Stimulated activated CD4-positive, alpha-beta T cell treated with anti-CD3 and anti-CD28 coated beads, Interleukin-4, amount 100 ng/mL, for 24 hours (primary cell): ENCODE results near the gene SLC29A3.

Experiments used
- DNase-seq: peaks from one replicate; pipeline ENCODE4 v3.0.0-alpha.2; 2020

SLC29A3 gene

GRCh38 chr10:71324743-71325142 lies 5.7 kb downstream of the SLC29A3 start:
- no peak for DNase-seq

DNA sequence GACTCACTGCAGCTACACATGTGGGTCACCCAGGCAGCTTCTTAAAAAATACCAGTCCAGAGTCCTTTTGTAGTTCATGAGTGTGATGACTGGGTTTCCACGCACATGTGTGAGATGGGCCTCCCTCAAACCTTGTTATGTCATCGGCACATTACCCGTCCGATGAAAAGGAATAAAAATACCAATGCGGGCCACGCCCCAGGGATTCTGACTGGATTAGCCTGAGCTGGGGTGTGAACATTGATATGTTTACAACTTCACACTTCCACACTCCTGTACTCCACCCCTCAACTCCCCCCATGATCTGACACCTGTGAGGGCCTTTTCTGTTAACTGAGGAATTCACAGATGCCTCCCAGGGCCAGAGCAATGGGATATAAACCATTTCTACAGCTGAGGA lies 6.2 kb downstream of the SLC29A3 start:
- DNase-seq, result no peak

DNA sequence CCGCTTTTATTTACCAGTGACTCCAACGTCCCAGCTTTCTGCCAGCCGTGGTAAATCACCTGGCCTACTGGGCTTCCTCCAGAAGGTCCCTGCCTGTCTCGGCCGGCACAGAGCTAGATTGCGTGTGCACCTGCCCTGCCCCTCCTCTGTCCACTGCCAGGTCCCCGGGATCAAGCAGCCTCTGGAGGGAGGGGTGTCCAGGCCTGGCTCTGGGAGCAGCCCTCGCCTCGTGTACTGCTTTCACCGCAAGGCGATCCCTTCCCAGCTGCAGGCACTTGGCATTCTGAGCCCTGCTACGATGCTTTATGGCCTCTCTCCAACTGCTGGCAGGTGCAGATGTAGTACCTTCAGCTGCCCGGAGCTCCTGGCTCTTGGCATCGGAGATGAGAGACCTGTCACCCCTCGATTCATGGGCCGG lies 7.4 kb downstream of the SLC29A3 start:
- no peak for DNase-seq

GRCh38 chr10:71330789-71331404 lies 11.8 kb downstream of the SLC29A3 start:
- no peak for DNase-seq

- no peak for DNase-seq
Measured at GRCh38 chr10:71331736-71332135, 12.7 kb downstream of the SLC29A3 start.

- DNase-seq, result no peak
Measured at GRCh38 chr10:71332466-71332865, 13.4 kb downstream of the SLC29A3 start.

- no peak for DNase-seq
Measured at GRCh38 chr10:71333129-71333887, 14.2 kb downstream of the SLC29A3 start.

GRCh38 chr10:71334221-71334791 lies 15.2 kb downstream of the SLC29A3 start:
- DNase-seq, result no peak

- DNase-seq, result no peak
Measured at GRCh38 chr10:71335173-71335708, 16.2 kb downstream of the SLC29A3 start.

DNA sequence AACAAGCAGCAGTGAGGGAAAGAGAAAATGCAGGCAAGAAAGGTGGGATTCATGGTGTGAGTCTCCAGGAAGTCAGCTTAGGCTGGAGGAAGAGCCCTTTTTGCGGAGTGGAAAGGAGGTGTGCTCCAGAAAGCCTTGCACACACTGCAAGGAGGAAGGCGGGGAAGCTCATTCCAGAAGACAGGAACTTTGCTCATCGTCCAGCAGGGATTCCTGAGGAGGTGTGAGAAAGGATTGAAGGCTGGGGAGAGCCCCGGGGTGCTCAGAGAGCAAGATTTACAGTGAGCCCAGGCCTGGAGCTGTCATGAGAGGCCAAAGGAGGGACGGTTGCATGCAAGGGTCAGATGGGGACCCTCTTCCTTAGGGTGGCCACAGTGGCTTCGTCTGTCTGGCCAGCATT lies 17.6 kb downstream of the SLC29A3 start:
- no peak for DNase-seq

DNA sequence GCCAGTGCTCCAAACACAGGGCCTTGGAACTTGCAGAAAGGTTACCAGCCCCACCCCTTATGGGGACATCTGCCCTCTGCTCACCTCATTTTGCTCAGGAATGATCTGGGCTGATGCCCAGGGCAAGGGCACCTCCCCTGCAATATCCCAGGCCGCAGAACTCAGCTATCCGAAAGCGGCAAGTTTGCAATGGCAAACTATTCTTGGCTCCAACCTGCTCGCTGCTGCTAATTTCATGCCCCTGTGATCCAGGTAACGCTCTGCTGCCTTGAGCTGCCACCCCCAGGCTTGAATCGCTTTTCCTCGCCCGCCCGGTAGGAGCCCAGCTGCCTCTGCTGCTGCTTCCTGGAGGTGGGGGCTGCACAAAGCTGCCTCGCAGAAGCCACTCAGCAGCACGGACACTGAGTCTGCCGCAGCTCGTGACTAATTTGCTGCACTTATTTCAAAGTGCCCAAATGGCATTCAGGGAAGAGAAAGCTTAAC lies 18.2 kb downstream of the SLC29A3 start:
- no peak for DNase-seq

- no peak for DNase-seq
Measured at GRCh38 chr10:71338728-71339495, 19.9 kb downstream of the SLC29A3 start.

- no peak for DNase-seq
Measured at GRCh38 chr10:71339796-71340589, 20.9 kb downstream of the SLC29A3 start.

- DNase-seq, result no peak
Measured at GRCh38 chr10:71342573-71343391, 23.7 kb downstream of the SLC29A3 start.

- no peak for DNase-seq
Measured at GRCh38 chr10:71343392-71343773, 24.3 kb downstream of the SLC29A3 start.

DNA sequence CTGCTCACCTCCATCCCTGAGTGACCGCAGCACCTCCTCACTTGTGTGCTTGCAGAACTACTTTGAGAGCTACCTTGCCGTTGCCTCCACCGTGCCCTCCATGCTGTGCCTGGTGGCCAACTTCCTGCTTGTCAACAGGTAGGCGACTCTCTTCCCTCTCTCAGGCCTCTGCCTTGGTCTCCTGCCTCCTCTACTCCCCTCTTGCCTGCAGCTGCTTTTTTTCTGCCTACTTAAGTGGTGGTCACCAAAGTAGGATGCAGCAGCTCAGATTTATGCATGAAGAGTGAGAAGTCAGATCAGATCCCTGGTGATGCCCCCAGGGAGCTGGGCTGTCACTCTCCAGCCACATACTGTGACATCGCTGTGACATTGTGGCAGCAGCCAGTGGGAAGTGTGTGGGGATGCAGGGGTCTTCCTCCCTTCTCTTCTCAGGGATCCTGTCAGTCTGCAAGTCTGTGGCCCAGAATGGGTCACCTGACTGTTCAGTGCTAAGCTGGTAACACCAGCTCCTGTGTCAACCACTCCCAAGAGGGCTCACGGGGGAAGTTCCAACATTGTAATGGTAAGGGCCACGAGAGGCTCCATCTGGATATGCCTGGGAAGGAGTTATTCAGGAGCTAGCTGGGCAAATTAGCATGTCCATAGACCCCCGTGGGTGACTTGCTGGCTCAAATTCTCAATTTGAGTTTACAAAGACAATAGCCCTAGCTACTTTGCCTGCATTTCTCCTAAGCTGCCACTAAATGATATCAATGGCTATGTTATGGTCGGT lies 25.3 kb downstream of the SLC29A3 start:
- no peak for DNase-seq

DNA sequence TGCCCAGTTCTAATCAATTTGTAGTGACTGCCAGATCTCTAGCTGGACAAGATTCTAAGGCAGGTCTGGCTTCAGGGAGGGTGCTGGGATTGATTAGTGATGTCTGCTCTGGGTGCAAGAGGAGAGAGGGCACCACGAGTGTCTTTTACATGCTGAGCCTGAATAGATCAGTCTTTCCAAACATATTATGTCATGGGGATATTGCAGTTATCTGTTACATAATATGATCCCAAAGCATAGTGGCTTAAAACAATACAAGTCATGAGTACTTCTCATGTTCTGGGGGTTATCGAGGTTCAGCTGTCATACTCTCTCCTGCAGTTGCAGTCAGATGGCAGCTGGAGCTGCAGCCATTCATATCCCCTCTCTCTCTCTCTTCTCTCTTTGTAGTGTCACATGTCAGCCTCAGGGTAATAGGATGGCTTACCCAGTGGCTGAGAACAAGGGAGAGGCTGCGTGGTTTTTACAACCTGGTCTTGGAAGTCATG lies 26.0 kb downstream of the SLC29A3 start:
- no peak for DNase-seq

- DNase-seq, result no peak
Measured at GRCh38 chr10:71345694-71346093, 26.6 kb downstream of the SLC29A3 start.

GRCh38 chr10:71346731-71347130 lies 27.7 kb downstream of the SLC29A3 start:
- no peak for DNase-seq
